Measurements from ENCODE around the gene RUVBL1.

The RUVBL1 gene

GRCh38 chr3:128122013-128122412, 1.6 kb downstream of the RUVBL1 start:
- Histone ChIP-seq H3K4me3 (peak overlapping the region in 5 of 10 experiments; percentile 85 to 97 (median 91); a peak in 6 of 20 replicates), H3K4me1 (peaks cover 8 to 20% (median 12%) of the 10 kb centered on the region in 10 experiments), H3K27ac (no peak overlapping the region), H3K27me3 (no peaks in the 10 kb centered on the region), H3K9ac (peak overlapping the region in 1 of 11 experiments; percentile 89; a peak in 1 of 22 replicates), H4K20me1 (peaks cover 0 to 15% (median 0%) of the 10 kb centered on the region in 11 experiments; a peak in 4 of 22 replicates), H3K36me3 (peaks cover 18 to 51% (median 29%) of the 10 kb centered on the region in 11 experiments), H3K9me3 (replicated peaks in 1 of 11) (no peaks in the 10 kb centered on the region), H3K4me2 (peak overlapping the region; percentile 82 to 99 (median 88); a peak in 21 of 22 replicates)
- no peak for TF ChIP-seq Cebpa-rat (IDR thresholded peaks at IDR 0.05)

GRCh38 chr3:128113817-128114794, 9.5 kb downstream of the RUVBL1 start:
- H3K27me3 ChIP-seq, result no peaks in the 10 kb centered on the region
- peaks cover 0 to 21% (median 16%) of the 10 kb centered on the region in 10 experiments; a peak in 16 of 20 replicates for H3K4me1 ChIP-seq
- H3K4me2 ChIP-seq, result peak overlapping the region in 3 of 11 experiments; percentile 6 to 30 (median 11); a peak in 5 of 22 replicates
- no peak overlapping the region; a peak in 2 of 22 replicates for H3K9ac ChIP-seq
- peaks cover 57 to 100% (median 98%) of the 10 kb centered on the region in 11 experiments for H3K36me3 ChIP-seq
- H3K9me3 ChIP-seq (replicated peaks in 1 of 11), result no peaks in the 10 kb centered on the region
- no peak for TF ChIP-seq Cebpa-rat (IDR thresholded peaks at IDR 0.05)
- no peak overlapping the region for H3K27ac ChIP-seq
- peaks cover 0 to 54% (median 22%) of the 10 kb centered on the region in 11 experiments; a peak in 12 of 22 replicates for H4K20me1 ChIP-seq
- H3K4me3 ChIP-seq, result no peak overlapping the region

GRCh38 chr3:128112357-128112968, 11.1 kb downstream of the RUVBL1 start:
- H3K9me3 ChIP-seq (replicated peaks in 1 of 11), result no peaks in the 10 kb centered on the region
- no peak overlapping the region for H3K4me3 ChIP-seq
- peak overlapping the region in 4 of 11 experiments; percentile 36 to 50 (median 40); a peak in 6 of 22 replicates for H3K4me2 ChIP-seq
- peaks cover 52 to 100% (median 100%) of the 10 kb centered on the region in 11 experiments for H3K36me3 ChIP-seq
- H4K20me1 ChIP-seq, result peaks cover 0 to 43% (median 25%) of the 10 kb centered on the region in 11 experiments; a peak in 12 of 22 replicates
- peak overlapping the region in 2 of 11 experiments; percentile 28 to 29; a peak in 2 of 22 replicates for H3K27ac ChIP-seq
- 0 out of 22 replicates have a peak overlapping the region, but pooled peaks of 1 of the 11 experiments have one; percentile 1 for H3K9ac ChIP-seq
- no peaks in the 10 kb centered on the region for H3K27me3 ChIP-seq
- peaks cover 0 to 21% (median 16%) of the 10 kb centered on the region in 10 experiments; a peak in 16 of 20 replicates for H3K4me1 ChIP-seq
- TF ChIP-seq Cebpa-rat (IDR thresholded peaks at IDR 0.05), result no peak

- H3K9me3 ChIP-seq (replicated peaks in 1 of 11), result no peaks in the 10 kb centered on the region
- H3K36me3 ChIP-seq, result peaks cover 52 to 100% (median 100%) of the 10 kb centered on the region in 11 experiments
- peaks cover 0 to 41% (median 20%) of the 10 kb centered on the region in 11 experiments; a peak in 12 of 22 replicates for H4K20me1 ChIP-seq
- no peak for TF ChIP-seq Cebpa-rat (IDR thresholded peaks at IDR 0.05)
- no peak overlapping the region for H3K4me3 ChIP-seq
- no peak overlapping the region for H3K4me2 ChIP-seq
- no peak overlapping the region for H3K9ac ChIP-seq
- H3K4me1 ChIP-seq, result peaks cover 0 to 21% (median 16%) of the 10 kb centered on the region in 10 experiments; a peak in 16 of 20 replicates
- no peak overlapping the region for H3K27ac ChIP-seq
- no peaks in the 10 kb centered on the region for H3K27me3 ChIP-seq
Measured at GRCh38 chr3:128111147-128111546, 12.5 kb downstream of the RUVBL1 start.

- Histone ChIP-seq H3K4me2 (no peak overlapping the region), H4K20me1 (peaks cover 0 to 34% (median 16%) of the 10 kb centered on the region in 11 experiments; a peak in 12 of 22 replicates), H3K4me3 (no peak overlapping the region), H3K27ac (no peak overlapping the region), H3K9me3 (replicated peaks in 1 of 11) (no peaks in the 10 kb centered on the region), H3K36me3 (peaks cover 56 to 99% (median 96%) of the 10 kb centered on the region in 11 experiments), H3K9ac (no peak overlapping the region), H3K4me1 (peaks cover 11 to 24% (median 16%) of the 10 kb centered on the region in 10 experiments), H3K27me3 (no peaks in the 10 kb centered on the region)
- TF ChIP-seq Cebpa-rat (IDR thresholded peaks at IDR 0.05), result no peak
Measured at GRCh38 chr3:128107834-128108233, 15.8 kb downstream of the RUVBL1 start.

GRCh38 chr3:128103136-128103676, 20.4 kb downstream of the RUVBL1 start:
- TF ChIP-seq Cebpa-rat (IDR thresholded peaks at IDR 0.05), result no peak
- no peak overlapping the region for H3K9ac ChIP-seq
- H3K36me3 ChIP-seq, result peaks cover 87 to 99% (median 96%) of the 10 kb centered on the region in 11 experiments
- H3K4me1 ChIP-seq, result peaks cover 0 to 17% (median 14%) of the 10 kb centered on the region in 10 experiments; a peak in 14 of 20 replicates
- H3K27me3 ChIP-seq, result no peaks in the 10 kb centered on the region
- no peak overlapping the region for H3K27ac ChIP-seq
- no peak overlapping the region for H3K4me3 ChIP-seq
- peaks cover 0 to 62% (median 20%) of the 10 kb centered on the region in 11 experiments; a peak in 13 of 22 replicates for H4K20me1 ChIP-seq
- H3K4me2 ChIP-seq, result no peak overlapping the region
- no peaks in the 10 kb centered on the region for H3K9me3 ChIP-seq (replicated peaks in 1 of 11)

GRCh38 chr3:128100638-128101037, 23.0 kb downstream of the RUVBL1 start:
- Histone ChIP-seq H4K20me1 (peaks cover 0 to 67% (median 24%) of the 10 kb centered on the region in 11 experiments; a peak in 16 of 22 replicates), H3K36me3 (peaks cover 89 to 99% (median 96%) of the 10 kb centered on the region in 11 experiments), H3K9ac (no peak overlapping the region), H3K9me3 (replicated peaks in 1 of 11) (no peaks in the 10 kb centered on the region), H3K27ac (no peak overlapping the region), H3K4me2 (no peak overlapping the region), H3K27me3 (no peaks in the 10 kb centered on the region), H3K4me3 (no peak overlapping the region), H3K4me1 (peaks cover 0 to 17% (median 14%) of the 10 kb centered on the region in 10 experiments; a peak in 14 of 20 replicates)
- TF ChIP-seq Cebpa-rat (IDR thresholded peaks at IDR 0.05), result no peak

GRCh38 chr3:128100161-128100560, 23.5 kb downstream of the RUVBL1 start:
- no peak overlapping the region for H3K9ac ChIP-seq
- H3K4me3 ChIP-seq, result no peak overlapping the region
- no peak overlapping the region for H3K4me2 ChIP-seq
- H3K27ac ChIP-seq, result no peak overlapping the region
- no peaks in the 10 kb centered on the region for H3K27me3 ChIP-seq
- no peak for TF ChIP-seq Cebpa-rat (IDR thresholded peaks at IDR 0.05)
- H3K36me3 ChIP-seq, result peaks cover 90 to 100% (median 97%) of the 10 kb centered on the region in 11 experiments
- H3K9me3 ChIP-seq (replicated peaks in 1 of 11), result no peaks in the 10 kb centered on the region
- peaks cover 0 to 71% (median 27%) of the 10 kb centered on the region in 11 experiments; a peak in 16 of 22 replicates for H4K20me1 ChIP-seq
- H3K4me1 ChIP-seq, result peaks cover 0 to 13% (median 10%) of the 10 kb centered on the region in 10 experiments; a peak in 16 of 20 replicates

All from BLaER1 treated with 17β-estradiol and CSF1 and Interleukin-3, amounts not matched to agents 10 nM and 100 nM (cell line).